DMS53 treated with DMSO at 0.1 percent for 48 hours (cell line): ENCODE data around the gene F12.

ENCODE experiments used
- DNase-seq: peaks from one replicate; lab custom pipeline; 2025; ENCODE audit not compliant: unreplicated experiment; lab: John Stamatoyannopoulos, UW

The F12 gene

DNA sequence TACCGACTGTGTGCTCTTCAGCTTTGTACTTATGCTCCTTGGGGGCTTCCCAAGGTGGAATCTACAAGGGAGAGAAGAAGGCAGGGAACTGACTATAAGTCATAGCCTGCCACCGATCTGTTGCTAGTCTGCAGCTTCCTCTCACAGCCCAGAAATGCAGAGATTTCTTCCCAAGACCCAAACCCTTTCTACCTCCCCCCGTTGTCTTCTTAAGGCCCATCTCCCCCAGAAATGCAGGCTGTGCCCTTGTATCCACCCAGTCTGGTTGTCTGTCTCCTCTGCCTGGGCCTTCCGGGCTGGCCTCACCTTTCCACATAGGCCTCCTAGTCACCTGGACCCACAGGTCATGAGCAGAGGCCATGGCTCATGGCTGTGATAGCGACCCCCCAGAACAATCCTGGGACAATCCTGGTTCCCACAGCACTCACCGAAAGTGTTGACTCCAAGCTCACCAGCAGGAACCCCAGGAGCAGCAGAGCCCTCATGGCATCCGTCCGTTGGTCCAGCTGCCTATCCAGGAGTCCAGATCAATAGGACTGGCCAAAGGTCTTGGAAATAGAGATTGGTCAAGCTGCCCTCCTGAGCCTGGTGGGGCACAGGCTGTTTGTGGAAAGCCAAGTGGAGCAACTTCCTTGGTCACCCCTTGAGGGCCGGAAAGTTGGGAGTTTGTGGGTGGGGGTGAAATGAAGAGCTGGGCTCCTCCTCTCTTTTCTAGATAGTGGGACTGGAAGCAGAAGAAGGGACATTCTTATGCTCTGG, at the start of gene F12:
TSS of gene F12 (minus strand) at position 522 of the 759 bp plus-strand sequence. CDS start at position 485, 37 bp downstream.
- no peak for DNase-seq

DNA sequence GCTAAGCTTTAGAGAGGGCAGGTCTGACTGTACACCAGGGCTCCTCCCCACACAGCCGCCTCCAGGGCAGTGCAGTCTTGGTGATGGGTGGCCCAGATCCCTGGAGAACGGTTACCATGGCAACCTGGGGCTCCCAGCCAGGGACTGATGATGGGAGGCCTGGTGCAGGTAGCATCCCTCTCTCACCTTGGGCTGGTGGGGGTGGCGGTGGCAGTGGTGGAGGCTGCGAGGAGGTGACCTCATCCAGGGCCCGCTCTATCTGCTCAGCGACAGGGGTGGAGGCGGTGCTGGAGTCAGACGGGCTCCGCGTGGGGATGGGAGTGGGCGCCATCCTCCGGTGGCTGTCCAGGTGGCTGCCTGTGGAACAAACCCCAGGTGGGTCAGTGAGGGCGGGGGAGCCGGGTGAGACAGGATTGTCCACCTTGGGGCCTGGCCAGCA, 49.6 kb upstream of the F12 start:
- DNase-seq, result peak; percentile 24

- DNase-seq, result no peak
Measured at GRCh38 chr5:177457852-177458681, 48.7 kb upstream of the F12 start.

DNA sequence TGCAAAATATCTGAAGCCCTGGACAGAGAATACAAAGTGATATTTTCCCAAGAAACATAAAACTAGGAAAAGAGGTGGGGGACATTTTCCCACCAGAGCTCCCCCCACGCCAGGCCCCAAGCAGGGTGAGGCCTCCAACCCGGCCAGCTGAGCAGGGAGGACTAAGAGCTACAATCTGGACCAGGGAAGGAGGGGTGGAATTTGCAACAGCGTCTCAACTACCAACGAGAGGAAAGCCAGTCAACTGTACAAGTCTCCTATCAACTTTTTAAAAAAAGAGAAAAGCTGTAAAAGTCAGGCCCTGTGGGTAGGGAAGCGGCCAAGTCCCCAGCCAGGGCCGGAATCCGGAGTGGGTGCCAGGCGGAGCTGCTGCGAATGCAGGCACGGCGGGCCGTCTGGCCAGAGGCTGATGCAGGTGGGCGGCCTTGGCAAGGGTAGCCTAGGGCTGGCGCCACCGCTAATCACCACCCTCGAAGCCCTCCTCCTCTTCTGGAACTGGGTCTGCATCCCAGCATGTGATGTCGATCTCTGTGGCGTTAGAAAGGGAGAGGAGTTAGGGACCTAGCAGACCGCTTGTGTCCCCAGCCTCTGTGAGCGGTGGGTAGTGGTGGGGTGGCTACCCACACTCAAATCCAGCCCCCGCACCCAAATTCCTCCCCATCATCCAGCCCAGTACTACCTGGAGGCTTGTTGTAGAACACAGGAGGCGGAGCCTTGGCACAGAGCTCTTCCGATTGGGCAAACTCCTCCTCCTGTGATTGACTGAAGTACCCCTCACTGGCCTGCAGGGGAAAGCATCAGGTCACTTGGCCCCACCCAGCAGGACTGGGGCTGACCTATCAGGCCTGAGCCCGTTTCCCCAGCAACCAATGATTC, 47.9 kb upstream of the F12 start:
- DNase-seq, result peak; percentile 95

- no peak for DNase-seq
Measured at GRCh38 chr5:177456591-177456964, 47.2 kb upstream of the F12 start.

DNA sequence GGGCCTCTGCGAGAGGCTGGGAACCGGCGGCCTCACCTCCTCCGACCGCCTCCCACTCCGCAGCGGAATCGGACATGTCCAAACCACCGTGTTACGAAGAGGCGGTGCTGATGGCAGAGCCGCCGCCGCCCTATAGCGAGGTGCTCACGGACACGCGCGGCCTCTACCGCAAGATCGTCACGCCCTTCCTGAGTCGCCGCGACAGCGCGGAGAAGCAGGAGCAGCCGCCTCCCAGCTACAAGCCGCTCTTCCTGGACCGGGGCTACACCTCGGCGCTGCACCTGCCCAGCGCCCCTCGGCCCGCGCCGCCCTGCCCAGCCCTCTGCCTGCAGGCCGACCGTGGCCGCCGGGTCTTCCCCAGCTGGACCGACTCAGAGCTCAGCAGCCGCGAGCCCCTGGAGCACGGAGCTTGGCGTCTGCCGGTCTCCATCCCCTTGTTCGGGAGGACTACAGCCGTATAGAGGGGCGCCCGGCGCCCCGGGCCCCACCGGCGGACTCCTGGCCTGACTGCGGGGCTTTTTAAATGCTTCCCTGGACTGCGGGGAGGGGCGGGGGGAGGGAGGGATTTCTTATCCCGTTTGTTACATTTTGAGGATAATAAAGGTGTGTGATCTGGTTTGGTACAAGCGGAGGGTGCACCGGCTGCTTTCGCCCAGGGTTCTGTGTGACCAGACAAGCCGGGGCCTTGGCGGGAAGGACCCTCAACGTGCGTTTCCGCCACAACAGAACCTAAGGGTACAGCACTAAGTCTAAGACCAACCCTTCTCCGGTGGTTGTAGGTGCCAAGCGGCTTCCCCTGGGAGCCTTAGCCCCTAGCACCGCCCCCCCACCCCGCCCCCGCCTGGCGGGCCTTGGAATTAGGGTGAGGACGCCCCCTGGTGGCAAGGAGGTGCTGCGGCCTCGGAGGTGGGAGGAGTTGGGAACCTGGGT, 46.6 kb upstream of the F12 start:
- peak; percentile 92 for DNase-seq

DNA sequence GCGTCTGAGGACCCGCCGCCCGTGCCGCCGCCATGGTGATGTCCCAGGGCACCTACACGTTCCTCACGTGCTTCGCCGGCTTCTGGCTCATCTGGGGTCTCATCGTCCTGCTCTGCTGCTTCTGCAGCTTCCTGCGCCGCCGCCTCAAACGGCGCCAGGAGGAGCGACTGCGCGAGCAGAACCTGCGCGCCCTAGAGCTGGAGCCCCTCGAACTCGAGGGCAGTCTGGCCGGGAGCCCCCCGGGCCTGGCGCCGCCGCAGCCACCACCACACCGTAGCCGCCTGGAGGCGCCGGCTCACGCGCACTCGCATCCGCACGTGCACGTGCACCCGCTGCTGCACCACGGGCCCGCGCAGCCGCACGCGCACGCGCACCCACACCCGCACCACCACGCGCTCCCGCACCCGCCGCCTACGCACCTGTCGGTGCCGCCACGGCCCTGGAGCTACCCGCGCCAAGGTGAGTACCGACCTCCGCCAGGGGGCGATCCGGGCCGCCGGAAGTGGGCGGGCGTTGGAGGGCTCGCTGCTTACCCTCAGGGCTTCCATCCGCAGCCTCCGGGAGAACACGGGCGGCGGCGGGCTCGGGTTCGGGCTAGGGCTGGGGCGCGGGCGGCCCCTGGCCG, 45.8 kb upstream of the F12 start:
- DNase-seq, result peak; percentile 78

- DNase-seq, result peak; percentile 87
Measured at GRCh38 chr5:177454397-177455035, 45.2 kb upstream of the F12 start.

DNA sequence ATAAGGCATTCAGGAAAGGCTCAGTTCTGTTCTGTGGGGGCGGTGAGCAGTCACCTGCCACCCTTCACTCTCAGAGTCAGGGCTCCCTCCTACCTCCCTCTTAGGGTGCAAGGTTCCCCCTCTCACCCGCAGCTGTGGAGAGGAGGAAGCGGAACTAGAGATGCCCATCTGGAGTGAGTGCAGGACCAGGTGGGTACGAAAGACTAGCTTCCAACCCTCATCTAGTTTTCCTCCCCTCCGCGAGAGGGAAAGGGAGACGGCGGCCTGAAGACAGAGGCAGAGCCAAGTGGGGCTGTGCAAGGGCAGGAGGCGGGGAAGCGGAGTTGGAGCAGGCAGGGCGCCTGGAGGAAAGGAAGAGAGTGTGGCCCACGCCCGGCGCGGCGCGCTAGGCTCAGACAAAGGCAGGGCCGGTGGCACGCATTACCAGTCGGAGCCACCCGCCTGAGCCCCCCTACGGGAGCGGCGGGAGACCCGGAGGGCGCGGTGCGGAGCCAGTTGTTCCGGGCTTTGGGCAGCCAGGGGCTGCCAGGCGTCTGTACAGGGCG, 44.6 kb upstream of the F12 start:
- DNase-seq, result no peak

DNA sequence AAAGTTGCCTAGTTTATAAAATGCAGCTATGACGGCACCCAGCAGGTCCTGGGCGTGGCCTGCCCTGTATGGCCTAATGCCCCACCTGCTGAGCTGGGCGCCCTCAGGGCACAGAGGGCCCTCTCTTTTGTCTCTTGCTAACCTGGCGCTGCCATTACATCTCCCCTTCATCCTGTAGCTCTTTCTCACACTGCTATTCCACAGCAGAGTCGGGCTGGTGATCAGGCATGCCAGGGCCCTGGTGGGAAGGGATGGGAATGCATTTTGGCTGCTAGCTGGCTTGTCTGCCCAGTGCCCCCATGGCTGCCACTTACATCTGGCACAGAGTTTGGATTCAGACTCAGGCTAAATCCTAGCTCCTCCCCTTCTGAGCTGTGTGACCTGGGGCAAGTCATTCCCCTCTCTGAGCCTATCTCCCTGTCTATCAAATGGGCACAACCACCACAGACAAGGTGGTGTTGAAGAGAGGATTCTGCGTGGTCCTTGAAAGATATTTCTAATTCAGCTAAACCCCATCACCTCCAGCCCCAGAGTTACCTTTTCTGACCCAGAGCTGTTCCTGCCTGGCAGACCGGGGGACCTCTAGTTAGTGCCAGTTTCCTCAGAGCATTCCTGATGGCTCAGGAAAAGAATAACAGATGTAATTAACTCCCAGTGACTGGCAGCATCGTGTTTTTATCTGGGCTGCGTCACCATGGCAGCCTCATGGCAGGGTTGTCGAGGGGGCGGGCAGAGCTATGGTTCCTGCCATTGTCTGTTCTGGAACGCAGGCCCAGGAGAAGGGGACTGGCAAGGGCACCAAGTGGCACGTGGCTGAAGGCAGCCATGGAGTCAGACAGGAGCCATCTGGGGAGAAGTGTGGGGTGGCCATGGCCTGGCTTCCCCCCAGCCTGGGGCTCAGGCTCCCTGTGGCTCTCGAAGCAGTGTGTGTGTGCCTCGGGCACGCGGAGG, 43.6 kb upstream of the F12 start:
- no peak for DNase-seq

DNA sequence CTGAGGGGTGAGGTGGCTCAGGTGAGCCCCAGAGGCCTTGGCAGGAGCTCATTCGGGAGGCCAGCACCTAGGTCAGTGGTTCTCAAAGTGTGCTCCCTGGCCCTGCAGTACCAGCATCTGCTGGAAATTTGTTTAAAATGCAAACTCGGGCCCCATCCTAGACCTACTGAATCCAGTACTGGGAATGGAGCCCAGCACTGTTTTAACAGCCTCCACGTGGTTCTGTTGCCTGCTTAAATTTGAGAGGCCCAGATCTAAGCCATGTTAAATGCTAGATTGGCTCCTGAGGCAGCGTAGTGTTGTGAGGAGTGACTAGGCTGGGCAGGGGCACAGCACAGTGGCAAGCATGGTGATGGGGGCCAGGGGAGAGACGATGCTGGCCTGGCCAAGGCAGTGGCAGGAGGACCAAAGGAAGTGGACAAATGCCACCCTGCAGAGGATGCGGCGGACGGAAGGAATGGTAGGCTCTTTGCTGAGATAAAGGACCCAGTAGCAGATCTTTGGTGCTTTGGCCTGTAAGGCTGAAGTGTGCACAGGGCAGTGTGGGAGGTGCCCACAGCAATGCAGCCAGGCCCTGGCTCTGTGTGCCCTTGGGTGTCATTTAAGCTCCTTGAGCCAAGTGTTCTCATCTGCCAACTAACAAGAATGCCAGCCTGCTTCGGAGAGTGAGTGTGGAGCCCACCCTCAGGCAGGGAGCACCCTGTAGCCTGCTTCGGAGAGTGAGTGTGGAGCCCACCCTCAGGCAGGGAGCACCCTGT, 41.5 kb upstream of the F12 start:
- DNase-seq, result no peak

- DNase-seq, result no peak
Measured at GRCh38 chr5:177449140-177450061, 40.0 kb upstream of the F12 start.

DNA sequence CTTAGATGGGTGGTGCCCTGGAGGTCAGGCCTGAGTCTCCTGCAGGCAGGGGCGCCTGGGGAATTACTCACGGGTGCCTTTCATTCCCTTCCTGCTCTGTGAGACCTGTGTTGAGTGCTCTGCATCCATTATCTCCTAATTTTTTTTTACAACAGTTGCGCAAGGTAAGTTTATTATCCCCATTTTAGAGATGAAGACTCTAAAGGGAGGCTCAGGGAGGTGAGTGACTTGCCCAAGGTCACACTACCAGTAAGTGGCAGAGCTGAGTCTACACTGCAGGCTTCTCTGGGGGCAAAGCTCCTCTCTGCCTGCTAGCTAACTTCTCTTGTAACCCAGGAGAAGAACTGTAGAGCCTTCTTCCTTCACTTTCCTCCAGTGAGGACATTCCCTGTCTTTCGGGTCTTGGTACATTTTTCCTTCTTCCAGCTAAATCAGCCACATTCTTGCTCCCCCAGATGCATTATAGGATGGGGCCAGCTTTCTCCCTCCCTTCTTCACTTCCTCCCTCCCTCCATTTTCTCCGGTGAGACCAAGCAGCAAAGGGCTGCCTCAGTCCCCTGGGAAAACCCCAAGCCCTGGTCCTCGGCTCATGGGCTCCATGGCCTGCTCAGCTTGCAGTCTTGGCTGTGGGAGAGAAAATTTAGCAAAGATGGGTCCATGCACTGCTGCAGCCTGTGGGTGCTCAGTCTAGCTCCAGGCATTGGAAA, 39.0 kb upstream of the F12 start:
- no peak for DNase-seq

GRCh38 chr5:177447611-177448243, 38.4 kb upstream of the F12 start:
- peak; percentile 60 for DNase-seq

DNA sequence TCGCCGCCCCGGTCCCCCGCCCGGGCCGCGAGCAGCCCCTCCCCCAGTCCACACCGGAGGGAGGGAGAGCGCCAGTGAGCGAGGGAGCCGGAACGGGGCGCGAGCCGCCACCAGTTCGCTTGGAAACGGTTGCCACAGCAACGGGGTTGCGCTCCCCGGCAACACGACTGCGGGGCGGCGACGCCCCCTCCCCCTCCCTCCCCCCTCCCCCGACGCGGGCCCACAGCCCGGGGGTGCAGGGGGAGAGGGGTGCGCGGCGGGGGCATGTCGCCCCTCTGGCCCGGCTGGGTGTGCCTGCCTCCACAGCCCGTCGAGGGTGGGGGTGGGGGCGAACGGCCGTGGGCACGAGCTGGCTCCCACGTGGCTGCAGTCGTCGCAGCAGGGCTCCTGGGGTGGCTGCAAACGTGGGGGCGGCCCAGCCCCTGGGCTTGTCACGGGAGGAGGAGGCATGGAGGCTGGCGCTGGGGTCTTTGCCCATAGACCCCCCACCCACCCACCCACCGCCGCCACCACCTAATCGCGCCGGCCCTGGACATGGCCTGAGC, 37.8 kb upstream of the F12 start:
- peak; percentile 35 for DNase-seq
